Brain pericyte (primary cell): Measurements from ENCODE around the gene FAM114A1.

Experiments used
- DNase-seq: peaks from one replicate; pipeline ENCODE4 v3.0.0-alpha.2; 2012; ENCODE audit warnings: low read depth, low spot score

The FAM114A1 gene

GRCh38 chr4:38858097-38858420 is 9.5 kb upstream of the FAM114A1 start:
- DNase-seq = no peak

GRCh38 chr4:38859501-38859900 is 8.1 kb upstream of the FAM114A1 start:
- DNase-seq = no peak

- DNase-seq = no peak
These were observed 6.7 kb upstream of the FAM114A1 start for GRCh38 chr4:38860788-38861424.

- no peak for DNase-seq
These were observed 5.8 kb upstream of the FAM114A1 start for GRCh38 chr4:38861791-38862190.

GRCh38 chr4:38865445-38865844 is 2.2 kb upstream of the FAM114A1 start:
- no peak for DNase-seq

GRCh38 chr4:38866973-38867477 is 581 bp upstream of the FAM114A1 start:
- DNase-seq = no peak

- DNase-seq = no peak
These were observed 704 bp downstream of the FAM114A1 start for GRCh38 chr4:38868059-38868960.

- DNase-seq = no peak
These were observed 1.9 kb downstream of the FAM114A1 start for GRCh38 chr4:38869511-38869910.

- no peak for DNase-seq
These were observed 2.6 kb downstream of the FAM114A1 start for GRCh38 chr4:38870098-38870808.

- DNase-seq = no peak
These were observed 4.0 kb downstream of the FAM114A1 start for GRCh38 chr4:38871593-38871992.

- no peak for DNase-seq
These were observed 5.0 kb downstream of the FAM114A1 start for GRCh38 chr4:38872620-38873019.

GRCh38 chr4:38873290-38873944 is 5.8 kb downstream of the FAM114A1 start:
- no peak for DNase-seq

GRCh38 chr4:38876636-38877035 is 9.0 kb downstream of the FAM114A1 start:
- DNase-seq = no peak

GRCh38 chr4:38884254-38884653 is 16.6 kb downstream of the FAM114A1 start:
- DNase-seq = no peak

- DNase-seq = no peak
These were observed 21.5 kb downstream of the FAM114A1 start for GRCh38 chr4:38889143-38889542.

GRCh38 chr4:38891051-38891983 is 23.7 kb downstream of the FAM114A1 start:
- DNase-seq = no peak

- no peak for DNase-seq
These were observed 26.8 kb downstream of the FAM114A1 start for GRCh38 chr4:38894322-38894982.

- no peak for DNase-seq
These were observed 29.3 kb downstream of the FAM114A1 start for GRCh38 chr4:38896940-38897339.

GRCh38 chr4:38898245-38898644 is 30.6 kb downstream of the FAM114A1 start:
- DNase-seq = no peak

GRCh38 chr4:38902221-38902620 is 34.6 kb downstream of the FAM114A1 start:
- DNase-seq = no peak
